Frontal cortex (tissue), 4 donors: ENCODE results near the gene AKAP10. TPM values are rescaled to one million over a fixed set of nuclear protein-coding genes. Genes with fewer than 3 reads are reported as not detected.
"Not testable (repeated sequence)": the region's sequence is repeated elsewhere in the genome, so short reads cannot be mapped to it uniquely, and the experiment has no call there.

Source experiments
- DNase-seq, 2 donors: peaks; one replicate each; pipeline ENCODE4 v3.0.0; 2012; ENCODE audit warnings: low spot score in 2 of 2
- FAIRE-seq: peaks from 2 replicates; lab custom pipeline; 2012; peaks lifted over from hg19 to GRCh38; lab: Jason Lieb, UNC
- total RNA-seq: library from RNA; depleted of rRNA; stranded (reverse); fragments of >200 nt; gene quantifications from one replicate; pipeline ENCODE4 v1.2.3, GENCODE V29; 2014
- donor health status: control.
- donor health status: control.
- donor health status: control.

Gene AKAP10
- total RNA-seq, 1 donor from 2014 or later: 39.1 TPM

- no peak for FAIRE-seq
- DNase-seq: no peak
Observed at GRCh38 chr17:19935169-19935568, 42.5 kb downstream of the AKAP10 start.

DNA sequence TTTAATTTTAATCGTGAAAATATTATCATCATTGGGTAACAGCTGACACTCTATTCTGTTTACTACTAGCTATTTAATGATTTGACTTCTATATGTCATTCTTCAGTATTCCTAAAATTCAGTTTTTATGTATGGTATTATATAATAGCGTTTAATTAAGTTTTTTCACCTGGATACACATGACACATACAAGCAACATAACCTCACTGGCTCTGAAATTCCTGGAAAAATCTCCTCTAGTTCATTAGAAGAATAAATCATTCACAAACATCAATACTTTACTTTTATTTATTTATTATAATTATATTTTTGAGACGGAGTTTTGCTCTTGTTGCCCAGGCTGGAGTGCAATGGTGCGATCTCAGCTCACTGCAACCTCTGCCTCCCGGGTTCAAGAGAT lies 44.0 kb downstream of the AKAP10 start:
- FAIRE-seq: no peak

GRCh38 chr17:19933221-19933620 lies 44.4 kb downstream of the AKAP10 start:
- no peak for DNase-seq
- no peak for FAIRE-seq

More for the DNA sequence above, 44.0 kb downstream of the AKAP10 start:
- DNase-seq: no peak

- FAIRE-seq (no peak), DNase-seq (no peak)
Observed at GRCh38 chr17:19928299-19928698, 49.3 kb downstream of the AKAP10 start.

DNA sequence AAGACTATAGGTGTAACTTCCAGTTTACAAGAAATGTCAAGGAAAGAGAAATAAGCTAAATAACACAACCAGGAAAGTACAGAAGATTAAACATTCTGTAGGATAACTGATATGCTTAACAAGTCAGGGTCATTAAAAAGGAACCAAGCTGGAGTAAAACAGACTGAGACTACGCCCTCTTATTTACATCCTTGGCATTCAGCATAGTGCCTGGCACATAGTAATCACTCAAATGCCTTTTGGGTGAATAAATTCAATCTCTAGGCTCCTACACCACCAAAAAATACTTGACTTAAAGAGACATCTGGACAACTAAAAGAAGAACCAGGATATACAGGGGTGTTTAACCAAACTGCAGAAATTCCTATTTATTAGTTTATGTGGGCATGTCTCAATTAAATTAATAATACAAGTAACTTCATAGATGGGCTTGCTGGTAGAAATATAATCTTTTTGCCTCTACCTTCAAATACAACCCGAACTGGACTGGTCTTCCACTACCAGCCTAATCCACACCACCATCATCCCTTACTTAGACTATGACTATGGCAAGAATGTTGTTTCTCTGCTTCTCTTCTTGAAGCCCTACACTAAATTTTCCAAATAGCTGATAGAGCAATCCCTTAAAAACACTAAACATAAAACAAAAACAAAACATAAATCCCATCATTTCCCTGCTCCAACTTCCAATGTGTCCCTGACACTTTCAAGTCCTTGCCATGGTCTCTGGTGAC lies 62.2 kb downstream of the AKAP10 start:
- no peak for DNase-seq
- FAIRE-seq: no peak

DNA sequence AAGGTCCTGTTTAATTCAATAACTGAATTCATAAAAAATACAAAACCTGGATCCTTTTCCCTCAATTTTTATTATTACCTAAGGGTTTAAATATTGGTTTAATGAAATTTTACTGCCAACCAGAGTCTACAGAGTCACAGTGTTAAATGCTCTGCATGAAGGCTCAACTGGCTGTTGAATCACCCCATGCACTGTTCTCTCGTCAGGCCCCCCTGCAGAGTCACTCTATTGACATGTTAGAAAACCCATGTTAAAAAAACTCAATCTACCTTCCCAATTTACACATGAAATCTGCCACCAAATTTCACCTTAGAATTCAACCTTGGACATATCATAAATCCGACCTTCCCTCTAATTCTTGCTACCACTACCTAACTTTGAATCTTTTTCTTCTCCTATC lies 66.6 kb downstream of the AKAP10 start:
- DNase-seq: no peak
- no peak for FAIRE-seq

DNA sequence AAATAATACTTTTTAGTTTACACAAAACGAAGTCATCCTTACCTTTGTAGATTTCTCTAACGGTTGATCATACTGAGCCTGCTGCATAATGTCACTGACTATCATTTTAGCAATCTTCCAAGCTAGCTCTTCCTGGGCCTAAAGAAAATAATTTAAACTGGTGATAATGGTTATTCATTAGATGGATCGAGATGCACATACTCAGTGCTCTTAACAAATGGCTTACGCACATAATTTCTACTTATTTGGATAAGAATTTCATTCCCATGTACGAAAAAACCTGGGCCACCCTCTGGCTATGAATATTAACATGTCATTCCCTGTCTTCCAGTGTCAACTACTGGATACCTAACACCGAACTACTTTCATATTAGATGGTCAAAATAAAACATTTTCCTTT lies 68.5 kb downstream of the AKAP10 start:
- FAIRE-seq: no peak
- DNase-seq: no peak

GRCh38 chr17:19905502-19905901 lies 72.1 kb downstream of the AKAP10 start:
- FAIRE-seq (no peak), DNase-seq (no peak)

GRCh38 chr17:19904924-19905323 lies 72.7 kb downstream of the AKAP10 start:
- FAIRE-seq (no peak), DNase-seq (peak in 1 of 2 donors; percentile 10)

GRCh38 chr17:19904412-19904811 lies 73.2 kb downstream of the AKAP10 start:
- no peak for DNase-seq
- FAIRE-seq: no peak

DNA sequence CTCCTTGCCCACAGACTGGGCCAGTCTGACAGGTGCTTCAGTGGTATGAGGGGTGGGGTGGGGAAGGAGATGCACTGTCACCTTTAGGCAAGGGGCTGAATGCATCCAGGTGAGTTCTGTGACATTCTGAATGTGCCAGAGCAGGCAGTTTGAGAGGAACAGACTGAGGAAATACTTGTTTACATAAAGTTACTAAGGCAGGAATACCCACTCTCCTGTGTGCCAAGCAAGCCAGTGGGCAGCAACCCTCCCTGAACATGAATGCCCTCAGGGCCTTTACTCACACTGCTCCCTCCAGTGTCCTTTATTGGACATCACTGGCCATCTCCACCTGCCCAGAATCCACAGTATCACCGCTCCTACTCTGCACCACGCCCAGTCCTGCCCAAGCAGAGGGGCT lies 76.8 kb downstream of the AKAP10 start:
- no peak for DNase-seq
- FAIRE-seq: no peak

GRCh38 chr17:19897903-19898302 lies 79.7 kb downstream of the AKAP10 start:
- FAIRE-seq: no peak
- no peak for DNase-seq

DNA sequence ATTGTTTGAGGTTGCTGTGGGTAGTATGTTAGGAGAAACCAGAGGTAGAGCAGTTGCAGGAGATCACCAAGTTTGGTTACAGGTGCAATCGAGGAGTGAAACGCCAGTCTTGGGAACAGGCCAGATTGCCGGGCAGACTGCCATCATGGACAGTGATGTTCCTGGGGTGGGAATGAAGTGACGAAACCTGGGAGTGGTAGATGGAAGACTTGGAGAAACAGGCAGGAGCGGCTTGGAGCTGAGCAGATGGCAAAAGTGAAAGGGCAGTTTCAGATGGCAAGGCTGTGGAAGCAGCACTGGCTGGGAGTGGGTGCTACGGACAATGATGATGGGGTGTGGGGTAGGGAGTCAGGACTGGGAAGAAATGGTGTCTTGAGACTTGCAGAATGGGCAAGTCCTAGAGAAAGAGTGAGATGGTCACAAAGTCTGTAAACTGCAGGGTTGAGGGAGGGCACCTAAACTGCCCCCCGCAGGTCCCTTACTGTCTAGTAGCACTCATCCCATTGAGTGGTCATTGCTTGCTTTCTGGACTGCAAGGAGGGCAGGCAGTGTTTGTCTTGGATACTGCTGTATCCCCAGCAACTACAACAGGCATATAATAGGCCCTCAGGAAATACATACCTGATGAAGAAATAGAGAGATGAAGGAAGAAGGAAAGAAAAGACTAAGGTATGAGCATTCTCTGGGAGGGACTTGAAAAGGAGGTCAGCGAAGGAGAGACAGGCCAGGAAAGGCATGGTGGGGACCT lies 80.4 kb downstream of the AKAP10 start:
- no peak for DNase-seq

GRCh38 chr17:19896679-19897078 lies 80.9 kb downstream of the AKAP10 start:
- no peak for FAIRE-seq

More for the DNA sequence above, 80.4 kb downstream of the AKAP10 start:
- no peak for FAIRE-seq

DNA sequence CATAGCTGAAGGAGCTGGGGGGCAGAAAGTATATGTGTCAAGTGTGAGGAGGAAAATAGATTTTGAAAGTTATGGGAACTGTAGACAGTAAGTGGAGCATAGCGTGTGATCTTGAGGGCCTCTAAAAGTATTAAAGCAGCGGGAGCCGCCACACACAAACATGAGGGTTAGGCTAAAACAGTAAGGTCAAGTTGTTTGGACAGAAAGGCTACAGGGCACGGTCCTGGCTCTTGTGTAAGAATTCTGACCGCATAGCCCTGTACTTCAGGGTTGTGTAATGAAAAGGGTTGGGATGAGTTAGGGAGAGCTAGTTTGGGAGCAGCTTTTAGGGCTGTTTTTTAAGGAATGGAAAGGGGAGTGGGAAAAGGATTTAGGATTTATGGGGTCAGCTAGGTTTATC lies 87.1 kb downstream of the AKAP10 start:
- not testable (repeated sequence) for FAIRE-seq, DNase-seq

More at GRCh38 chr17:19896679-19897078, 80.9 kb downstream of the AKAP10 start:
- DNase-seq: no peak

GRCh38 chr17:19890001-19890400 lies 87.6 kb downstream of the AKAP10 start:
- FAIRE-seq: not testable (repeated sequence)

GRCh38 chr17:19886116-19886515 lies 91.5 kb downstream of the AKAP10 start:
- DNase-seq (no peak), FAIRE-seq (no peak)

More at GRCh38 chr17:19890001-19890400, 87.6 kb downstream of the AKAP10 start:
- DNase-seq: not testable (repeated sequence)

DNA sequence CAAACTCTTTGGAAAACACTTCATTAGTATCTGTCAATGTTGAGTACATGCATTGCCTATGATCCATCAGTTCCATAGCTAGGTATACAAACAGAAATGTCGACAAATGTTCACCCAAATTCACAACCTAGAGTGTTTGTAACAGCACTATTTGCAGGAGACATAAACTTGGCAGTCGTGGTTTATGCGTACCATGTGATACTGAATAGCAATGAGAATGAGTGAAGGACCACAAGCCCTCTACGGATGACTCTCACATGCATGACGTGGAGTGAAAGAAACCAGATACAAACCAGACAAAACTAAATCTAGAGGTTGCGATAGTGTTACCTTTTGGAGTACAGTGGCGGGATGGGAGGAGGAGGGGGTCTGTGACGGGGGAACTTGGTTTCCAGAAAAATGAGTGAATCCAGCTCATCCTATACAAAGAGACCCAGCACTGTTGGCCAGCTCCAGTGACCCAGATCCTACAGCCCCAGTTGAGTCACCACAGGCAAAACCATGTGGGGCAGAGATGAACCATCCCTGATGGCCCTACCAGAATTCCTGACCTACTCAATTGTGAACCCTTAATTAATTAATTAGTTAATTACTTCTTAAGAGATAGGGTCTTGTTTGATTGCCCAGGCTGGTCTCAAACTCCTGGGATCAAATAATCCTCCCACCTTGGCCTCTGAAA lies 94.0 kb downstream of the AKAP10 start:
- FAIRE-seq (no peak), DNase-seq (no peak)

DNA sequence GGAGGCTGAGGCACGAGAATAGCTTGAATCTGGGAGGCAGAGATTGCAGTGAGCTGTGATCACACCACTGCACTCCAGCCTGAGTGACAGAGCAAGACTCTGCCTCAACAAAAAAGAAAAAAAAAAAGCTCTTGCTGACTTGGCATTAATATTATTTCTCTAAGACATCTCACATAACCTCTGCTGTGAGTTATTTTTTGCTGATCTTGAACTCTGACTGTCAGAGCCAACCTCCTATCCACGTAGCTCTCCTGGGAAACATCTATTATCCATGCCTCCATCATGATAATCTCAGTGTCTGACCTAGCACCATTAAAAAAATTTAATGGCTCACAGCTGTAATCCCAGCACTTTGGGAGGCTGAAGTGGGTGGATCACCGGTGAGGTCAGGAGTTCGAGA lies 97.2 kb downstream of the AKAP10 start:
- no peak for DNase-seq
- no peak for FAIRE-seq

DNA sequence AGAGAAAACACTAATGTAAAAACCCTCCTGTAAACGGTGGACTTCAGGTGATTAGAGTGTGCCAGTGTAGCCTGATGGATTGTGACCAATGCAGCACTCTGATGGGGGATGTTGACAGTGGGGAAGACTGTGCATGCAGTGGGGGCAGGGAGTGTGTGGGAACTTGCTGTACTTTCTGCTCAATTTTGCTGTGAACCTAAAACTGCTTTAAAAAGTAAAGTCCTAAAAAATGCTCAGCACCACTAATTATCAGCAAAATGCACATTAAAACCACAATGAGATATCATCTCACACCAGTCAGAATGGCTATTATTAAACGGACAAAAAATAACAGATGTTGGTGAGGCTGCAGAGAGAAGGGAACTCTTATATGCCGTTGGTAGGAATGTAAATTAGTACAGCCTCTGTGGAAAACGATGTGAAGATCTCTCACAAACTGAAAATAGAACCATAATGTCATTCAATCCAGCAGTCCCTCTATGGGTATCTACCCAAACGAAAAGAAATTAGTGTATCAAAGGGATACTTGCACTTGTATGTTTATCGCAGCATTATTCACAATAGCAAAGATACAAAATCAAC lies 100.2 kb downstream of the AKAP10 start:
- FAIRE-seq (no peak), DNase-seq (no peak)
